HG02588 (cell line): Measurements from ENCODE around the gene DIAPH1.

Experiments used
- ATAC-seq: cut with Tn5 transposase; IDR thresholded peaks from one replicate; pipeline ENCODE4 v1.9.1; 2021; ENCODE audit warnings: mild to moderate bottlenecking, moderate library complexity; ENCODE audit not compliant: unreplicated experiment

Gene DIAPH1

DNA sequence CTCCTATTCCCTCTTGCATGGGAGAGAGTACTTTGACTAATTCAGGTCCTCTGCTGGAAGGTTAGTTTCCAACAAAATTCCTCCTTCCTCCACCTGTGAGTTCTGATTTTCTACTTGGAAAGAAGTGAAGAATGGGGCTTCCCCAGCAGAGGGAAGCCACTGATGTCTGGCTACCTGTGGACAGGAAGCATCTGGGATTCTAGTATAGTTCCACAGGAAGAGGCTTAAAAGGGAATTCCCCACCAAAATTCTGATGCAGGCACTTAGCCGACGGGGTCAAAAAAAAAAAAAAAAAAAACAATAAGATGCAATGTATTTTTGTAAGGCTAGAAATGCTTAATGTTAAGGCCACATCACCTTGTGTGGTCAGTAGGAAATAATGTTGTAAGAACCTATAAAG, 96.5 kb downstream of the DIAPH1 start:
- ATAC-seq, result no peak

DNA sequence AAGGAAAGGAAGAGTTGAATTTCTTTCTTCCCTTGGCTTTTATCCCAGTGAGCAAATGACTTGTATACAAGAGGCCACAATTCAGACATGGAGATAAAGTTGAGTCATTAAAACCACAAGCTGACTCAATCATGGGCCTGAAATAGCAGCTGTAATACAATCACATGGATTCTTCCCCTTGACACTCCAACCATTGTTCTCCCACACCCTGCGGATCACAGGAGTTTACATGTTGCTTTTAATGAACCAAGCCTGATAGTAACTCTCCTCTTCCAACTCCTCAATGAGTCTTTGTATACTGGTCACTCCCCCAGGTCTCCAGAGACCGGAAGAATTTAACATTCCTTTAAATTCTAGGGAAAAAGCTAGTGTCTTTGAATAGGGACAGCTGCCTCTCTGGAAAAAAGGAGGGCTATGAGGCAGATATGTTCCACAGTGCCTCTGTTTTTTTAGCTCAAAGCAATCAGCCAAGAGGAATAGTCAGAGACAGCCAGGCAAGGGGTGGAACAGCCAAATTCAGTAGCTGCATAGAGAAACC, 97.5 kb downstream of the DIAPH1 start:
- ATAC-seq, result no peak

DNA sequence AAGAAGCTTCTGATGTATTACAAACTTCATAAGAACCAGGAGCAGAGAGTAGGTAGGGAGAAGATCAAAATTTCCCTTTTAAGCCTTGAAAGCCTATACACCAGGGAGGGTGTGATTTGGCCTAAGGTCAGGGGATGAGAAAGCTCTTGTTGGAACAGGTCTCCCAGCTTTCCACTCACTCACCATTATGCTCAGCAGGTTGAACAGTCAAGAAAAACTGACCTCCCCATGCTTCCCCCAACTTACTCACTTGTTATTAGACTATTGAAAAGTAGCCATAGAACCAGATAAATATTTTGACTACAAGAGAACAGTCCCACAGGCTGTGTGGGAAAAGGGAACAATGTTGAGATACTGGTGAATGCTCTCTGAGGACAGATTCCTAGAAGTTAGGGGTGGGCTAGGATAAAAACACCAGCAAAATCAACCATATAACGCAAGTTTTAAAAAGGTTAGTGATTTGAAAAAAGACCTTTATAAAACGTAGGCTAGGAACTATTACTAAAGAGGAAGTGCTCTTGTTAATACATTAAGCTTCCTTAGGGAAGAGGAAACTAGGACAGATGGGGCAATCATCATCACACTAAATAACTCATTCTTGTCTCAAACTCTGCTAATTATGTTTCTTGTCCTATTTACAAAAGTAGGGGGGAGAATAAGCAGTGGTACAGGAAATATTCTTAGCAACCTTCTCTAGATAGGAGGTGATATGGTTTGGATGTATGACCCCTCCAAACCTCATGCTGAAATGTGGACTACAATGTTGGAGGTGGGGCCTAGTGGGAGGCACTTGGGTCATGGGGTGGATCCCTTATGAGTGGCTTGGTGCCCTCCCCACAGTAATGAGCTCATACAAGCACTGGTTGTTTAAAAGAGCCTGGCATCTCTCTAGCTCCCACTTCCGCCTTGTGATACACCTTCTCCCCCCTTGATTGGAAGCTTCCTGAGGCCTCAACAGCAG, 98.9 kb downstream of the DIAPH1 start:
- ATAC-seq, result no peak

DNA sequence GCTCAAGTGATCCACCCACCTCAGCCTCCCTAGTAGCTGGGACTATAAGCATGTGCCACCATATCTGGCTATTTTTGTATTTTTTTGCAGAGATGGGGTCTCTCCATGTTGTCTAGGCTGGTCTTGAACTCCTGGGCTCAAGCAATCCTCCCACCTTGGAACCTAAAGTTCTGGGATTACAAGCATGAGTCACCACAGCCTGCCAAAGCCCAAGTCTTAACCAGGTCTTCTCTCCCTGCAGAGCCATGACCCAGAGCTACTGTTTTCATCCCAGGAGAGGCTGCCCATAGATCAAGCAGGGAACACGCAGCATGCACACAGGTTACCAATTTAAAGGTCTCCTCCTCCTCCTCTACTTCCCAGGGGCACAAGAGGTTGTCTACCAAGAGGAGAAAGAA, 100.2 kb downstream of the DIAPH1 start:
- no peak for ATAC-seq

DNA sequence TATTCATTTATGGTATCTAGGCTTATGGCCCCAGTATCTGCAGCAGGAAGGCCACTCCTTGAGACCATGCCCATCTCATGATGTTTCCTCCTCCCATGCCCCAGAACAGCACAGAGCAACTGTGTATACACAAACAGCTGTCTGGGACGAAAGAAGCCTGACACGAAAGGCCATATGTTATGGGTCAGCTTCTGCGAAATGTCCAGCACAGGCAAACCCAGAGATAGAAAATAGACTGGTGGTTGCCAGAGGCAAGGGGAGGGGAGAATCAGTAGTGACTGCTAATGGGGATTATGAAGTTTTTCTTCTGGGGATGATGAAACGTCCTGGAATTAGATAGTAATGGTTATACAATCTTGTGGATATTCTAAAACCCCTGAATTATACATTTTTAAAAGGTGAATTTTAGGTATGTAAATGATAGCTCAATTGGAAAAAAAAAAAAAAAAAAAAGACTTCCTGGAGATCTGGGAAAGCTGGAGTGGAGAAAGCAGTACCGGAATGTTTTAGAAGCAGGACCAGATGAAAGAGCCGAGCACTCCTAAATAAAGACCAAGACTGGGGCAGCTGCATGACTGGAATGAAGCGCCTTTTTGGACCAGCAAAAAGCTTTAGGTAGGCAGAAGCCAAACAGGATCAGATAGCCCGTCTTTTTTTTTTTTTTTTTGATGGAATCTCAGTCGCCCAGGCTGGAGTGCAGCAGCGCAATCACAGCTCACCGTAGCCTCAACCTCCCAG, 100.8 kb downstream of the DIAPH1 start:
- ATAC-seq, result no peak

DNA sequence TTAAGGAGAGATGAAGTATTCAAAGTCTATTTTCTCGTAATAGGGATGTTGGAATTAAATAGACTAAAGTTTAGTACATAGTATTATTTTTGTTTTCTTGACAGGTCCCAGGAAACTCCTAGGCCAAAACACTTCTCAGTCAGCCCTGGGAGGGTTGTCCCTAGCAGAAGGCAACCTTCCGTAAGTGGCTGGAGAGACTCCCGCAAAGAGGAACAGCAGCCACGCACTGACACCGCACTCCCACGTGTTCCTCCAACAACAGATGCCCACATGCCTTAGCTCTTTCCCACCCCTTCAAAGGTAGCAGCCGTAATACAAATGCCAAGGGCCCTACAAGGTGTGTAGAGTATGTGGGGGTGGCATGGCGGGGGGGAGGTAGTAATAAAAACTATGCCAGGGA, 101.5 kb downstream of the DIAPH1 start:
- ATAC-seq, result no peak

DNA sequence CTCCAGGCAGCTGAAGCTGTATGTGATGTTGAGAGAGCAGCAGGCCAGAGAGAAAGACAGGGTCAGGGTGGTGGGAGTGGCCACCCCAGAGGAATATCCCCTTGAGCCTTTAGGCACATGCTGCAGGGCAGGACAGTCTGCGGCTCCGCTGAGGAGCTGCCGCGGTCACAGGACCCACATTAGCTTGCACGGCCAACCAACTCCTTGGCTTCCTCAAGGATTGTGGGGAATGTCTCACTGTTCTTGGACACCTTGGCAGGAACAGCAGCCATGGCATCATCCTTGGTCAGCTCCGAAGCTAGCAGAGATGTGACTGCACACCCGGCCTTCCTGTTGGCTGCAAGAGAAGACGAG, 102.2 kb downstream of the DIAPH1 start:
- ATAC-seq, result no peak

DNA sequence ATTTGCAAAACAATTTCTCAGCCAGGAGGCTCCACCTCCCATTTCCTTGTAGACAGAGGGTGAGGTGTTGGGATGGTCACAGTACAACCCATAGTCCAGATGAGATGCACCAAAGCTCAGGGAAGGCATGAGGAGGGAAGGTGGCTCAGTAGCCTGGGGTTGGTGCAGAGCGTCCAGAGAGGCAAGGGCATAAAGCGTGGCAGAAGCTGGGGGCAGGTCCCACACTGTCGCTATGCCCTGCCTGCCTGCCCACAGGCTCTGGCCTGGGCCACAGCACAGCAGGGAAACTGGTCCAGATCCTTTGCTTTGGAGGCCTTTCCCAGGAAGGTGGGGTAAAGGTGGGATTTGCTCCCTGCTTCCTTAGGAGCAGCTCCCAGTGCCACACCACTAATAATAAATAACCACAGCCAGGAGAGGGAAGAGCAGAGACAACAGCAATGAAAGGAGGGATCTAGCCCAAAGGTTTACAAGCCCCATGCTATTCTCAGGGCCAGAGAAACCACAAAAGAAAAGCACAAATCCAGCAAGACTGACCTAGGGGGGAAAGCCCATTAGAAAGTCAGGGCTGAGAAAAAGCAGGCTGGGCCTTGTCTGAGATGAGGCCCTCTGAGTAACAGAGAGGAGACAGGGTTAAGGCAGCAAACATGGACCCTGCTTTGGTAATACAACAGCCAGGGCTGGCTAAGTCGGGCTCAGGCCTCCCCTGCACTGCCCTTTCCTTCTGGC, 102.7 kb downstream of the DIAPH1 start:
- ATAC-seq, result no peak

DNA sequence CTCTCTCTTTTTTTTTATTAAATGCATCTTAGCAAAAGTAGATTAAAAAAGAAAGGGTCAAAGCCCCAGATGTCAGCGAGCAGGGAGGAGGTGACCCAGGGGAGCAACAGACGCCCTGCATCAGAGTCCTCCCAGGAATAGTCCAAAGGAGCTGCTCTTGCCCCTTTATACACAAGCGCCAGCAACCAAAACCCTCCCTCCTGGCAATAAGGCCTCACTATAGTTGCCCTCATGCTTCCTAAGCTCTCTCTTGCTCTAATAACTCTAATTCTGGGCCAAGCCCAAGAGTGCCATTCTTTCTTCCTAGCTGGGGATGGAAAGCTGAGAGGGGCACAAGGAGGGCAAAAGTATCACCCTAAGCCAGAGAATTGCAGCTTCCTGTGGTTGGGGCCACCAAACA, 103.7 kb downstream of the DIAPH1 start:
- no peak for ATAC-seq

DNA sequence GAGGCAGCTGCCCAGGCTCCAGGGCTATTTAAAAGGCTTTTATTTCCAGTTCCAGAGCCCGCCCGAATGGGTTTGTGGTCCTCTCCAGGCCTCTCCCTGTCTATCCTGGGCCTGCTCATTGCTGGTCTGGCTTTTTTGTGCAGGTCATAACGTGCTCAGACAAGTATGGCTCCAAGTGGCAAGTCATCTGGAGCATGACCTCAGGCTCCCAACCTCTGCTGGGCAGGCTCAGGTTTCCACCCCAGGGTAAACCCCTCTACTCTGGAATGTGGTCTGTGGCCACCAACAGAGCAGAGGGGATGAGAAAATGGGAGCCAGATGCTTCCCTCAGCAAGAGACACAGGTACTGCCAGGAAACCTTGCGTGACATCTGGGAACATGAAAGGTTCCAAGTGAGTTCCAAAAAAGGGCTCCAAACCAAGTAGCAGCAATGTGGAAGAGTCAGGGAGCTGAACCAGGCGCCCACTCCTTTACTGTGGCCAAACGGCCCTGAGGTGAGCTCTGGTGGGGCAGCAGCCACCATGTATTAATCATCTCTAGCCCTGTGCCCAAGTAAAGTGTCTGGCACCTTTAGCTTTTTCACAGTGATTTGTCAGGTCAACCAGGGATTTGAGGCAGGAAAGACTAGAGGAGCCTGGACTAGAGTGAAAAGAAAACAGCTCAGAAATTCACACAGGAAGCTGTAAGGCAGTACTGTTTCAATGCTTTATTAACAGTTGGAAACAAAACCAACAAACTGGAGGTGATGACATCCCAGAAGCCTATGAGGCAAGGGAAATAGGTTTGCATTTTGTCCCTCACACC, 104.3 kb downstream of the DIAPH1 start:
- ATAC-seq, result peak; percentile 16

DNA sequence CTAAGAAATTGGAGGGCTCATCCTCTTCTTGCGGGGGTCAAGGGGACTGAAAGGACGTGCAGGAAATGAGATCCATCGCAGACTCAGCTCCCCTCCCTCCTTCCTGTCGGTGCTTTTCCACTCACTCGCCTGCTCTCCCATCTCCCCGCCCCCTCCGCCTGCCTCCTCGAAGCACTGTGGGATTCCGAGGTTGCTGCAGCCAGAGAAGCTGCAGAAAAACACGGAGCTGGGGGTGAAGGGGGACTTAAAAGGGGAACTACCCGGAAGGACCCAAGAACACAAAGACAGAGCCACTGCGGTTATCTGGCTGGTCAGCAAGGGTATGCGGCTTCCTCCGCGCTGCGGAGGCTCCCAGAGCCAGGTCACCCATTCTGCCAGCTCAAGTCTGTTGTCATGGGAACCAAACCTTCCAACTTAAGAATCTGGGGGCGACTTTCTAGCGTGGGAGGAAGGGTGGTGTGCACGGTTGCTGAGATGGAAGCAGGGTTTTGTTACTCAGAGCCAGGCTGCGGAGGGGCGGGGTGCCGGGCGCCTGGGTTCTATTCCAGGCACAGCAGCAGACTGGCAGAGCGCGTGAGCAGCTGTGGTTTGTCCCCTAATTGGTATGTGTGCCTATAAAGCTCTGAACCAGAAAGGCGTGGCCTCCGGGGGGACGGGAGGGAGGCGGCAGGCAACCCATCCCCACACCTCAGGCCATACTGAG, 105.0 kb downstream of the DIAPH1 start:
- ATAC-seq, result peak; percentile 31

DNA sequence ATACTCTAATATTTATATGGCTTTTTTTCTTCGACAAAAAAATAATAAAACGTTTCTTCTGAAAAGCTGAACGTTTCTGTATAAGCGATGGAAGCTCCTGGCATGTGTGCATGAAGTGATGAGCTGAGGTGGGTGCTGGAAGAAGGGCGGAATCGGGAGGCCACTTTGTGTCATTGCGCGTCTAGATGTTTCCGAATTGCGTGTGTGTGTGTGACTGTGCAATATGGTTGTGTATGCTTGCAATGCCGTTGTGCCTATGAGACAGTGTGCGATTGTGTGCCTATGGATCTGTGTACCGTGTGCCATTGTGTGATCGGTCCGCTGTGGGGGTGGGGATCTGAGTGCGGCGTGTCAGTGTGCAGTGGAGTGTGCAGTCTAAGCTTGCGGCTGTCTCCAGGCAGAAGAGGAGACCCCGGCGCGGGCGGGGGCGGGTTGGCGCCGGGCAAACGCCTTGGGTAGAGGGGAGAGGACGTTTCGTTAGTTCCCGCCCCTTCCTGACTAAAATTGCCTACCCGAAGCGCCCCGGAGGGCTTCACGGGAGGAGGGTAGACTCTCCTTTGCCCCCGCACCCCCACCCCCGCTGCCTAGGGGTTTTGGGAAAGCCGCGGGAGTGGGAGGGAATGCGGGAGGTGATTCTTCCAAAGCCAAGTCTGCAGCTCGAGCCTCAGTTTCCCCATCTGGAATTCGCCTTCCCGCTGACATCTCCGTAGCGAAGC, 105.7 kb downstream of the DIAPH1 start:
- ATAC-seq, result no peak

DNA sequence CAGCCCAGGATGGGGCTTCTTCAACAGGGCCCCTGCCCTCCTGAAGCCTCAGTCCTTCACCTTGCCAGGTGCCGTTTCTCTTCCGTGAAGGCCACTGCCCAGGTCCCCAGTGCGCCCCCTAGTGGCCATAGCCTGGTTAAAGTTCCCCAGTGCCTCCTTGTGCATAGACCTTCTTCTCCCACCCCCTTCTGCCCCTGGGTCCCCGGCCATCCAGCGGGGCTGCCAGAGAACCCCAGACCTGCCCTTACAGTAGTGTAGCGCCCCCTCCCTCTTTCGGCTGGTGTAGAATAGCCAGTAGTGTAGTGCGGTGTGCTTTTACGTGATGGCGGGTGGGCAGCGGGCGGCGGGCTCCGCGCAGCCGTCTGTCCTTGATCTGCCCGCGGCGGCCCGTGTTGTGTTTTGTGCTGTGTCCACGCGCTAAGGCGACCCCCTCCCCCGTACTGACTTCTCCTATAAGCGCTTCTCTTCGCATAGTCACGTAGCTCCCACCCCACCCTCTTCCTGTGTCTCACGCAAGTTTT, 106.3 kb downstream of the DIAPH1 start:
- no peak for ATAC-seq

DNA sequence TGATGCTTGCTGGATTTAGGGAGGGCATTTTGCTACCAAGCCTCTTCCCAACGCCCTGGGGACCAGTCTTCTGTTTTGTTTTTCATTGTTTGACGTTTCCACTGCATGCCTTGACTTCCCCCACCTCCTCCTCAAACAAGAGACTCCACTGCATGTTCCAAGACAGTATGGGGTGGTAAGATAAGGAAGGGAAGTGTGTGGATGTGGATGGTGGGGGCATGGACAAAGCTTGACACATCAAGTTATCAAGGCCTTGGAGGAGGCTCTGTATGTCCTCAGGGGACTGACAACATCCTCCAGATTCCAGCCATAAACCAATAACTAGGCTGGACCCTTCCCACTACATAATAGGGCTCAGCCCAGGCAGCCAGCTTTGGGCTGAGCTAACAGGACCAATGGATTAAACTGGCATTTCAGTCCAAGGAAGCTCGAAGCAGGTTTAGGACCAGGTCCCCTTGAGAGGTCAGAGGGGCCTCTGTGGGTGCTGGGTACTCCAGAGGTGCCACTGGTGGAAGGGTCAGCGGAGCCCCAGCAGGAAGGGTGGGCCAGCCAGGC, 107.0 kb downstream of the DIAPH1 start:
- no peak for ATAC-seq

DNA sequence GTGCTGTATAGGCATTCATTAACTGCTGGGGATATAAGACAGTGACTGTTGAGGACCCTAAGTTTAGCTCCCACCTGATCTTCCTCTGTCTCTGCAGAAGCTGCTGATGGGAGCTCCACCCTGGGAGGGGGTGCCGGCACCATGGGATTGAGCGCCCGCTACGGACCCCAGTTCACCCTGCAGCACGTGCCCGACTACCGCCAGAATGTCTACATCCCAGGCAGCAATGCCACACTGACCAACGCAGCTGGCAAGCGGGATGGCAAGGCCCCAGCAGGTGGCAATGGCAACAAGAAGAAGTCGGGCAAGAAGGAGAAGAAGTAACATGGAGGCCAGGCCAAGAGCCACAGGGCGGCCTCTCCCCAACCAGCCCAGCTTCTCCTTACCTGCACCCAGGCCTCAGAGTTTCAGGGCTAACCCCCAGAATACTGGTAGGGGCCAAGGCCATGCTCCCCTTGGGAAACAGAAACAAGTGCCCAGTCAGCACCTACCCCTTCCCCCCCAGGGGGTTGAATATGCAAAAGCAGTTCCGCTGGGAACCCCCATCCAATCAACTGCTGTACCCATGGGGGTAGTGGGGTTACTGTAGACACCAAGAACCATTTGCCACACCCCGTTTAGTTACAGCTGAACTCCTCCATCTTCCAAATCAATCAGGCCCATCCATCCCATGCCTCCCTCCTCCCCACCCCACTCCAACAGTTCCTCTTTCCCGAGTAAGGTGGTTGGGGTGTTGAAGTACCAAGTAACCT, 107.8 kb downstream of the DIAPH1 start:
- ATAC-seq, result peak; percentile 31

DNA sequence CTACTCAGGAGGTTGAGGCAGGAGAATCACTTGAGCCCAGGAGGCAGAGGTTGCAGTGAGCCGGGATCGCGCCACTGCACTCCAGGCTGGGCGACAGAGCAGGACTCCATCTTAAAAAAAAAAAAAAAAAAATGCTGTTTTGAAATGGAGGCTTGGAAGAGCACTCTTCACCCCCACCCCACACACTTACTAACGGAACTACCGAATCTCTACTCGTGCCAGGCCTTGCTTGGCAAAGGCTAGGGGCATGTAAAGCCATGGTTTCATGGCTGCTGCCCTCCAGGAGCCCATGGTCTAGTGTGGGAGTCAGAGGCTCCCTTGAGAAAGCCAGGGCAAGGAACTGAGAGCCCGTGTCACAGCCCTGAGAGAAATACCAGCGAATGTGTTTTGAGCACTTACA, 108.6 kb downstream of the DIAPH1 start:
- no peak for ATAC-seq

DNA sequence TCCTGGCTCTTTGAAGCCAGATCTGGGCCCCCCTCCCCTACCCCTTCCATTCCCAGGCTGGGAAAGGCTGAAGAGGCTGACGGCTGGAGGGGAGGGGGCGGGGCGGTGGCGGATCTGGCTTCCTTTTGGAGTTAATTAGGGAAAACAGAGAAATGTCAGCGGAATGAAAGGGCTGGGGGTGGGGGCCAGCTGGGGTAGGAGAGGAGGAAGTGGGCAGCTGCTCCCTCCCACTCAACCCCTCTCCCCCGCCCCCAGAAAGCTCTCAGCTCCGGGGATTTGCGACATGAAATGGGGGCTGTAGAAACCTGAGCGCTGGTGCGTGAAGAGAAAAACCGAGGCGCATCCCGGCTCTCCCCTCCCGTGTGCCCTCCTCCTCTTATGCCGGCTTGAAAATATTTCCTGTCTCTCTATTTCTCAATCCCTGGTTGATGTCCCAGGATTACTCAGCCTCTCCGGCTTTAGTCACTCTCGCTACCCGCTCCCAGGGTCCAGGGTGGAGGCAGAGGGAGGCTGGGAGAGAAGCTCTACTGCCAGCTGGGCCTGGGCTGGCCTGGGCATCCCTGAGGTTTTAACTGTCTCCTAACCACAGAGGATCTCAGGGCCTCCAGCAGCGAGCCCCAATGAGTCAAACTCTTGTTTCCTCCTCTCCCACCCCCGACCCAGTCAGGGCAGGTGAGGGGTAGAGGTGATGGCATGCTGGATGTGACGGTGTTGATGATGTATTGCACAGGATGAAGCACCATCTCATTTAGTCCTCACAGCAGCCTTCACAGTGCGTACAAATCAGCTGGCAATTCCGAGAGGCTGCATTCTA, 109.8 kb downstream of the DIAPH1 start:
- no peak for ATAC-seq
